AG20443 (cell line): ENCODE measurements around the gene TCHH.
"Not testable (repeated sequence)": the region's sequence is repeated elsewhere in the genome, so short reads cannot be mapped to it uniquely, and the experiment has no call there.

ENCODE experiments used
- DNase-seq: peaks from one replicate; pipeline ENCODE4 v3.0.0; 2012; ENCODE audit warnings: low spot score, mixed read lengths

TCHH gene

DNA sequence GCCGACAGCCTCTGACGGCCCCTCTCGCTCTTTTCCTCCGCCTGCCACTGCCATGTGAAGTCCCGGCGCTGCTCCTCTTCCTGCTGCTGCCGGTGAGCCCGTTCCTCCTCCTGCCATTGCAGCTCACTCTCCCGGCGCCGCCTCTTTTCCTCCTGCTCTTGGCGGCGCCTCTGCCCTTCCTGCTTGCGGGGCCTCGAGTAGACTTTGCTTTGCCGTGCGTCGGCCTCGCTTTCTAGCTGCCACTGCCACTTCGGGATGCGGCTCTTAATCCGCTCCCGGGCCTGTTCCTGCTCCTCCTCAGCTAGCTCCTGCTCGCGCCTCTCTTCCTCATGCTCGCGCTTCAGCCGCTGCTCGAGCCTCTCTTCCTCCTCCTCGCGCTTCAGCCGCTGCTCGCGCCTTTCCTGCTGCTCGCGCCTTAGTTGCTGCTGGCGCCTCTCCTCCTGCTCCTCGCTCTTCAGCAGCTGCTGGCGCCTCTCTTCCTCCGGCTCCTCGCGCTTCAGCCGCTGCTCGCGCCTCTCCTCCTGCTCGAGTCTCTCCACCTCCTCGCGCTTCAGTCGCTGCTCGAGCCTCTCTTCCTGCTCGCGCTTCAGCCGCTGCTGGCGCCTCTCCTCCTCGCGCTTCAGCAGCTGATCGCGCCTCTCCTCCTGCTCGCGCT is 4.3 kb downstream of the TCHH start:
- DNase-seq: peak; percentile 29

DNA sequence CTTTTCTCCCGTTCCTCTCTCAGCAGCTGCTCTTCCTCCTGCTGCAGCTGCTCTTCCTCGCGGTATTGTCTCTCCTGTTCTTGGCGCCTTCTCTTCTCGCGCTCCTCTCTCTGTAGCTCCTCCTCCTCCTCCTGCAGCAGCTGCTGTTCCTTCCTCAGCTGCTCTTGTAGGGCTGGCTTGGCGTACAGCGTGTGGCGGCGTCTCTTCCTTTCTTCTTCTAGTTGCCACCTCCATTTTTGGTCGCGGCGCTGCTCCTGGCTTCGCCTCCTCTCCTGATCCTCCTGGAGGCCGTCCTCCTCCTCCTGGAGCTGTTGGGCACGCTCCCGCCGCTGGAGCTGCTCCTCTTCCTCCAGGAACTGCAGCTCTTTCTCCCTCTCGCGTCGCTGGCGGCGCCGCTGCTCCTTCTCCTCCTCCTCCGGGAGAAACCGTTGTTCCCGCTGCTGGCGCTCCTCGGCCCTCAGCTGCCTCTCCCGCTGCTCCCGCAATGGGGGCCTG is 4.8 kb downstream of the TCHH start:
- DNase-seq: peak; percentile 38

DNA sequence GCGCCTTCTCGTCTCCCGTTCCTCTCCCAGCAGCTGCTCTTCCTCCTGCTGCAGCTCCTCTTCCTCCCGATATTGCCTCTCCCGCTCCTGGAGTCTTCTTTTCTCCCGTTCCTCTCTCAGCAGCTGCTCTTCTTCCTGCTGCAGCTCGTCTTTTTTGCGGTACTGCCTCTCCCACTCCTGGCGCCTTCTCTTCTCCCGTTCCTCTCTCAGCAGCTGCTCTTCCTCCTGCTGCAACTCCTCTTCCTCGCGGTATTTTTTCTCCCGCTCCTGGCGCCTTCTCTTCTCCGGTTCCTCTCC is 5.3 kb downstream of the TCHH start:
- DNase-seq: no peak

DNA sequence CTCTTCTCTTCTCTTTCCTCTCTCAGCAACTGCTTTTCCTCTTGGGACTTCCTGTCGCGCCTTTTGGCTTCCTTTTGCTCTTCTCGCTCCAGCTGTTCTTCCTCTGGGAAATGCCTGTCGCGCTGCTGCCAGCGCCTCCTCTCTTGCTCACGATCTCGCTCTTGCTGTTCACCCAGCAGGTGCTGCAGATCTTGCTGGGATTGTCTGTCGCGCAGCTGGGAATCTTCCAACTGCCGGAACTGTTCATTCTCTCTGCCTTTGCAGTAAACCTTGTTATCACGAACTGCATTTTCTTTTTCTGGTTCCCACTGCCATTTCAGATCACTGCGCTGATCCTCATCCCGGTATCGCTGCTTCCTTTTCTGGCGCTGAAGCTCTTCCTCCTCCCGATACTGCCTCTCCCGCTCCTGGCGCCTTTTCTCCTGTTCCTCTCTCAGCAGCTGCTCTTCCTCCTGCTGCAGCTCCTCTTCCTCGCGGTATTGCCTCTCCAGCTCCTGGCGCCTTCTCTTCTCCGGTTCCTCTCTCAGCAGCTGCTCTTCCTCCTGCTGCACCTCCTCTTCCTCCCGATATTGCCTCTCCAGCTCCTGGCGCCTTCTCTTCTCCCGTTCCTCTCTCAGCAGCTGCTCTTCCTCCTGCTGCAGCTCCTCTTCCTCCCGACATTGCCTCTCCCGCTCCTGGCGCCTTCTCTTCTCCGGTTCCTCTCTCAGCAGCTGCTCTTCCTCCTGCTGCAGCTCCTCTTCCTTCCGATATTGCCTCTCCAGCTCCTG is 5.8 kb downstream of the TCHH start:
- DNase-seq: no peak

DNA sequence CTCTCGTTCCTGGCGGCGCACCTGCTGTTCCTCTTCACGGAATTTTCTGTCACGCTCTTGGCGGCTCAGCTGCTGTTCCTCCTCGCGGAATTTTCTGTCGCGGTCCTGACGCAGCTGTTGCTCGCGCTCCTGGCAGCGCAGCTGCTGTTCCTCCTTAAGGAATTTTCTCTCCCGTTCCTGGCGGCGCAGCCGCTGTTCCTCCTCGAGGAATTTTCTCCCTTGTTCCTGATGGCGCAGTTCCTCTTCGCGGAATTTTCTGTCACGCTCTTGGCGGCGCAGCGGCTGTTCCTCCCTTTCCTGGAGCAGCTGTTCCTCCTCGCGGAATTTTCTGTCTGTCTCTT is 6.4 kb downstream of the TCHH start:
- DNase-seq: no peak

DNA sequence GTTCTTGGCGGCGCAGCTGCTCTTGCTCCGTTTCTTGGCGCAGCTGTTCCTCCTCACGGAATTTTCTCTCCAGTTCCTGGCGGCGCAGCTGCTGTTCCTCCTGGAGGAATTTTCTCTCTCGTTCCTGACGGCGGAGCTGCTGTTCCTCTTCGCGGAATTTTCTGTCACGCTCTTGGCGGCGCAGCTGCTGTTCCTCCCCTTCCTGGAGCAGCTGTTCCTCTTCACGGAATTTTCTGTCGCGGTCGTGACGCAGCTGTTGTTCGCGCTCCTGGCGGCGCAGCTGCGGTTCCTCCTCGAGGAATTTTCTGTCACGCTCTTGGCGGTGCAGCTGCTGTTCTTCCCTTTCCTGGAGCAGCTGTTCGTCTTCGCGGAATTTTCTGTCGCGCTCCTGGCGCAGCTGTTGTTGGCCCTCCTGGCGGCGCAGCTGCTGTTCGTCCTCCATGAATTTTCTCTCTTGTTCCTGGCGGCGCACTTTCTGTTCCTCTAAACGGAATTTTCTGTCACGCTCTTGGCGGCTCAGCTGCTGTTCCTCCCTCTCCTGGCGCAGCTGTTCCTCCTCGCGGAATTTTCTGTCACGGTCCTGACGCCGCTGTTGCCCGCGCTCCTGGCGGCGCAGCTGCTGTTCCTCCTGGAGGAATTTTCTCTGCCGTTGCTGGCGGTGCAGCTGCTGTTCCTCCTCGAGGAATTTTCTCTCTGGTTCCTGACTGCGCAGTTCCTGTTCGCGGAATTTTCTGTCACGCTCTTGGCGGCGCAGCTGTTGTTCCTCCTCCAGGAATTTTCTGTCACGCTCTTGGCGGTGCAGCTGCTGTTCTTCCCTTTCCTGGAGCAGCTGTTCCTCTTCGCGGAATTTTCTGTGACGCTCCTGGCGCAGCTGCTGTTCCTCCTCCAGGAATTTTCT is 7.0 kb downstream of the TCHH start:
- peak; percentile 30 for DNase-seq

DNA sequence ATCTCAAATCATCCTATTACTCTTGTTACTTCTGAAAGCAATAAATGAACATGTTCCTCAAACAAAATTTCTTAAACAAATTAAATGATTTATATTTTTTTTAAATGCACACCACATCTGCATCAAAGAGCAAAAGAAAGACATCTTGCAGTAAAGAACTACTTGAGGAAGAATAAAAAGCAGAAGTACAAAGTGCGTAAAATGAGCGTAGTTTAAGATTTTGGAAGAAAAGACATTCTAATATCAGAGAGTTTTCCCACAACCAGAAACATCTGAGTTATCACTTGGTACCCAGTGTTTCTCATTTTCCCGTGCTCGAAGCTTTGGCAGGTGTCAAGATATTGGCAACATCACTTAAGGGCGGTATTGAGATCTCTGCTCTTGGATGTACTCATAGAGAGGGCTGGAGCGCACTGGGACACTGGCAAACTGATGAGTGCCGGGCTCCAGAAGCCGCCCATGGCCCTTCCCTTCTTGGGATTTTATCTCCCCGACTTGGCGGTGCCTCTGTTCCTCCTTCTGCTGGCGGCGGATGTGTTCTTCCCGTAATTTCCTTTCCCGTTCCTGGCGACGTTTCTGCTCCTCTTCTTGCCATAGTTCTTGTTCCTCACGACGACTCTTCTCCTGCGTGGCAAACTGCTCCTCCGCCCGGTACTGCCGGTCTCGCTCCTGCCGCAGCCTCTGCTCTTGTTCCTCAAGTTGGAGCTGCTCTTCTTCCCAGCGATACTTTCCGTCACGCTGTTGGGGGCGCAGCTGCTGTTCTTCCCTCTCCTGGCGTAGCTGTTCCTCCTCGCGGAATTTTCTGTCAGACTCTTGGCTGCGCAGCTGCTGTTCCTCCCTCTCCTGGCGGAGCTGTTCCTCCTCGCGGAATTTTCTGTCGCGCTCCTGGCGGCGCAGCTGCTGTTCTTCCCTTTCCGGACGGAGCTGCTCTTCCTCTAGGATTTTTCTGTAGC is 7.9 kb downstream of the TCHH start:
- DNase-seq: no peak

DNA sequence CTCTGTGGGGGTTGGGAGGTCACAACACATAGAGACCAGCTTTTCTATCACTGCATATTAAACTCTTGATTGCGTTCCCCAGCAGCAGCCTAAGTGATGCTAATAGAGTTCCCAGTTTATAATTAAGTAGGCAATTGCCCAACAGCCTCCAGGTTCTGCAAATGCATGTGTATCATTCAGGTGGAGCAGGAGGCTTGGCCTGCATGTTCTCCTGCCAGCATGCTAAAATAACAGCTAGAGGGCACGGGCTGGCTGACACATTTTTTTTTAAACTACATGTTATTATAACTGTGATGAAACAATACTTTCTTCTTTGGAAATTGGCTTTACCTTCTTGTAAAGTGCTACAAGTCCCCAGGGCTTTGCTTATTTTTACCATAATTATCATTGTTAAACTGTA is 10.4 kb downstream of the TCHH start:
- no peak for DNase-seq

DNA sequence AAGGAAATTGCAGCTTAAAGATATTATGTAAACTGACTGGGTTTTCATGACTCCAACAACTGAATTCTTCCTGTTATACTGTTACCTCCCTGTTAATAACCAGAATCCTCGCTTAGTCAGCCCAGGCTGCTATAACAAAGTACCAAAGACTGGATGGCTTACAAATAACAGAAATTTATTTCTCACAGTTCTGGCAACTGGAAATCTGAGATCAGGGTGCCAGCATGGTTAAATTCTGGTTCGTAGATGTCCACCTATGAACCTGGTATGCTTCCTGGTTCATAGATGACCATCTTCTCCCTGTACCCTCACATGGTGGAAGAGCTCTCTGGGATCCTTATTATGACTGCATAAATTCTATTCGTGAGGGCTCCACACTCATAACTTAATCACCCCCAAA is 18.3 kb downstream of the TCHH start:
- no peak for DNase-seq

DNA sequence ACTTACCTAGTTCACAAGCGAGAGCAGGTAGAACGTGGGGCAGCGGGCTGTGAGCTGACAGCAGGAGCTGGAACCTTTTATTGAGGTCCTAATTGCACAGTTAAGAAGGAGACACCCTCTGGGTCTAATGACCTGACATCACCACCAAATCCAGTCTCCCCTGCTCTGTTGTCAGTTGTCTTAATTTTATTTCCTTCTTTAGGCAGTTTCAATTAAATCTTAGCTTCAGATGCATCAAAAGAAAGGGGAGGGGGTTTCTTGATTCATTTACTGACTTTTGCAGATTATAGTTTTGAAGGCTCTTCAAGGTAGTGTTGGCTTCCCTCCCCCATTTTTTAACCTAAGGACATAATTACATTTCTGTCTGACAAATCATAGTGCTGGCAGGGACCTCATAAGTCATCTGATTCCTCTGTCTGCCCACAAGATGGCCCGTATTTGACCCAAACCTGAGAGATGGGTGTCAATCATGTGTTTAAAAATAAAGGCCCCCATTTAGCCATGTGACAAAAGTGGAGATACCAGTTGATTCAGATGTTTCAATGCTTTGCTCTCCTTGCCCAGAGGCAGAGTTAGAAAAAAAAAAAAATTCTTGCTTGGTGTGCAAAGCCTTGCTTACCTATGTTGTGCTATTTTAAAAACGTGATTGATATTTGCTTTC is 26.1 kb downstream of the TCHH start, which contains the start of gene TCHHL1:
TCHHL1 (minus strand) TSS at position 51 of the 661 bp plus-strand sequence. CDS start 921 bp downstream, outside the sequence.
- no peak for DNase-seq

DNA sequence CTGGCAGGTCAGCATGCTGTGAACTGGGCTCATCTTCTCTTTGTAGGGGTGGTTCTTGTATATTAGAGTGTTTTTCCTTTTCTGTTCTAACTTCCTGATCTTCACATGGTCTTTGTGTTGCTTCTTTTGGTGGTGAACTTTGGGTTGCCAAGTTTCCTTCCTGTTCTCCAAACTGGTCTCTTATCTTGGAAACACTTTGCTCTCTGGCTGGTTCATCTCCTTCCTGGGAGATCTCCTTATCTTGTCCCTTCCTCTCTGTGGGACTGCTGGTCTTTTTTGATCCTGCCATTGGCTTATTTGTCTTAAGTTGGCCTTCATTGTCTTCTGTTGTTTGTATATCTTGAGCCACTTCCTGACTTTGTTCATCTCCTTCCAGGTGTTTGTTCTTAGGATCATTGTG is 28.5 kb downstream of the TCHH start:
- DNase-seq: no peak

DNA sequence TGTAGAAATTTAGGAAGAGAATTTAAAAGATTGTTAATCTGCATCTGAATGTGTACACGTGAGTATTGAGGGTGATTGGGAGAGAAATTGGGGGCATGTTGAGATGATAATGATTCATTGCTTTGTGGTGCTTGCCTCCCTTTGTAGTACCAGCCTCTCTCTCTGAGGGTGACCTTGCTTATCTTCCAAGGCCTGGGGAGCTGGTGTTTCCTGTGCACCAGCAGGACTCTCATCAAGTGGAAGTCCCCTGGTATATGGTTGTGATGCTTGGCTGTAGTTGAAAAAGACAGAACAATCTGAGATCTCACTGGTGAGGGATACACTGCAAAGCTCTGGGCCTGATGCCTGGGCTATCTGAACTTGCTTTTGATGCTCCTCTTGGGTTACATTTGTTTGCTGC is 30.4 kb downstream of the TCHH start:
- DNase-seq: no peak

DNA sequence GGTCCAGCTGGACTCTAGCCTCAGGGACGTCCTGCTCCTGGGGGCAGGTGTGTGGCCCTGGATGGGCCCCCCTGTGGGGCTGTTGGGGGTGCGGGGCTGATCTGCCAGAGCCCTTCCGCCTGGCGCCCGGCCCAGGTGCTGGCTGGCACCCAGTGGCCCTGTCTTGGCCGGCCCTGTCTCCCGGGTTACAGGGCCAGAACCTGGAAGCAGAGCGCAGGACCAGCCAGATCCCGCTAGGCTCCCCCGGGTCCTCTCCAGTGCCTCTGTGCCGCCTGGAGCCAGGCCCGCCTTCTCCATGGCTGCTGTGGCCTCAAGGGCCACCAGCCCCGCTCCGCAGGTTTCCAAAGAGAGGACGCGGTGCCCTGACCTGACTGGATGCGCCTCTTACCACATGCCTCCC is 34.2 kb downstream of the TCHH start:
- DNase-seq: not testable (repeated sequence)

DNA sequence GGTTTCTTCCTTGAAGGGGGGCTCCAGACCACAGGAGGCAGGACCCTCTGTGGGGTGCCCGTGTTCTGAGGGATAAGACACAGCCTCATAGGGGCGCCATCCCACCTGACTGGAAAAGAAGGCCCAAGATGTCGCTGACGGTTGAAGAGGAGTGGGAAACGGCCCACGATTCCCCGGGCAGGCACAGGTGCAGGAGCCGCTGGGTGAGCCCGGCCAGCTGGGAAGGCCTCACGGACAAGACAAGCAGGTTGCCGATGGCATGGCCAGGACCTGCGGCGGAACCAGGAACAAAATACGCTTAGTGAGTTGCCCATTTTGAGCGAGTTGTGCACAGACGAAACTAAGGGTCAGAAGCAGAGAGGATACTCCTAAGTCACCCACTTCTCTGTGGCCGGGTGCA is 34.8 kb downstream of the TCHH start:
- not testable (repeated sequence) for DNase-seq

DNA sequence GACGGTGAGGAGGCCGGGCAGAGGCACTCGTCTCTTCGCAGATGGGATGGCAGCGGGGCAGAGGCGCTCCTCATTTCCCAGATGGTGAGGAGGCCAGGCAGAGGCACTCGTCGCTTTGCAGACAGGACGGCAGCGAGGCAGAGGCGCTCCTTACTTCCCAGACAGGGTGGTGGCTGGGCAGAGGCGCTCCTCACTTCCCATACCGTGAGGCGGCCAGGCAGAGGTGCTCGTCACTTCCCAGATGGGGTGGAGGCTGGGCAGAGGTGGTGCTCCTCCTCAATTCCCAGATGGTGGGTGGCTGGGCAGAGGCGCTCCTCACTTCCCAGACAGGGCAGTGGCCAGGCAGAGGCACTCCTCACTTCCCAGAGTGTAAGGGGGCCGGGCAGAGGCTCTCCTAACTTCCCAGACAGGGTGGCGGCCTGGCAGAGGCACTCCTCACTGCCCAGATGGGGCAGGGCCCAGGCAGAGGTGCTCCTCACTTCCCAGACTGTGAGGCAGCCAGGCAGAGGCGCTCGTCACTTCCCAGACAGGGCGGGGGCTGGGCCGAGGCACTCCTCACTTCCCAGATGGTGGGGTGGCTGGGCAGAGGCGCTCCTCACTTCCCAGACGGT is 36.3 kb downstream of the TCHH start:
- DNase-seq: no peak

DNA sequence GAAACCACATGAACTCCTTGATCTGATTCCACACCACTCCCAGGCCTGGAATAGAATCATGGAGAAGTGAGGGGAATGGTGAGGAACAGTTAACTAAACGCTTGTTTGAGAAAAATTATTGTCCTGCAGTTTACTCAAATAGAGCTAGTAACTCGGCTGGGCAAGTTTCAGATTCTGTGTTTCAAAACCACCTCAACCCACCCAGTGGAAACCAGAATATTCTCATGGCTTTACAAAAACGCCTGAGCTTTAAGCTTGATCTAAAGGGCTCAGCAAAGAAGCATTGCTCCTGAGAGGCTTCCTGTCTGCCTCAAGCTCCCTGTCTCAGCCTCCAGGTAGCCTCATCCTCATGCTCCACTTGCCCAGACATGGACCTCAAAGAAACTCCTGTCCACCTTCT is 42.9 kb downstream of the TCHH start:
- DNase-seq: no peak

DNA sequence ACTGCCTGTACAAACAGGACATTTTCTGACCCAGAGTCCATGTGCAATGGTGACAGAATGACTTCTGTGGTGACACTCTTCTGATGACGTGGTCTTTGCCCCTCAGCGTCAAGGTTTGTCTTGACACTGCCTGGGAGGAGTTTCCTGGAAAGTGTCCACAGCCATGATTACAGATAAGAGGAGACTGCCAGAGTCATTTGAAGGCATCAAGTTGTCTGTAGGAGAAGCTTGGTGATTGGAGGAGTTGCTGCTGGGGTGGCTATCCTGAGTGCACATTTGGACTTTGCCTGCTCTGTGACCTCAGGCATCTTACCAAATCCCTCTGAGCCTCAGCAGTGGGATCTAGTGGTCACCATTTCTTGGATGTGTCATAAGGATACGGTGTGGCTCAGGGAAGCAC is 44.1 kb downstream of the TCHH start:
- DNase-seq: no peak

DNA sequence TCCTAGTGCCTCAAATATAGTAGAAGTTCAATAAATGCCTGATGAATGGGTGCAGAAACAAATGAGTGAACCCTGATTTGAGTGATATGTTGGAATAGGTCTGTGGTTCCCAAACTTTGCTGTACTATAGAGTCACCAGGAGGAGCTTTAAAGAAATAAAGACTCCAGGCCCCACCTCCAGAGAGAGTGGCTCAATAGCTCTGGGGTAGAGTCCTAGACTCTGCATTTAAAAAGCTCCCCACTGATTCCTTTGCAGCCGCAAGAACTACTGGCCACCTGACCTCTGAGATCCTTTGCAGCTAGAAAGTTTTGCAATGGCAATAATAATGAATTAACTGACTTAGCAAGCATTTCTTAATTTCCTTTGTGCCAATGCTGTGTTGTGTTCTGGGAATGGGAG is 47.3 kb downstream of the TCHH start:
- no peak for DNase-seq

DNA sequence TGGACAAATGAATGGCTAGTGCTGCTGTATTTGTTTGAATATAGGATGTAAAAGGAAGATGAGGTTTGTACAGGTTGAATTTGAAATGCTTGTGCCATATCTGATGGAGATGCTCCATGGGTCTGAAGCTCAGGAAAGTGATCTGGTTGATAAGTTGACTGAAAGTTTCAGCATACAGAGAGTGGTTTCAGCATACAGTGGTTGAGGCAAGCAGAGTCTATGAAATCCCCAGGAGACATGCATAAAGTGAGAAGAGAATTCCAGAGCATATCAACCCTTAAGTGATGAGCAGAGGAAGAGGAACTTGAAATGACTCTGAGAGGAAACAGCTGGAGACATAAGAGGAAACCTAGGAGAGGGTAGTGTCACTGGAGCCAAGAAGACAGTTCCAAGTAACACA is 48.1 kb downstream of the TCHH start:
- DNase-seq: no peak

DNA sequence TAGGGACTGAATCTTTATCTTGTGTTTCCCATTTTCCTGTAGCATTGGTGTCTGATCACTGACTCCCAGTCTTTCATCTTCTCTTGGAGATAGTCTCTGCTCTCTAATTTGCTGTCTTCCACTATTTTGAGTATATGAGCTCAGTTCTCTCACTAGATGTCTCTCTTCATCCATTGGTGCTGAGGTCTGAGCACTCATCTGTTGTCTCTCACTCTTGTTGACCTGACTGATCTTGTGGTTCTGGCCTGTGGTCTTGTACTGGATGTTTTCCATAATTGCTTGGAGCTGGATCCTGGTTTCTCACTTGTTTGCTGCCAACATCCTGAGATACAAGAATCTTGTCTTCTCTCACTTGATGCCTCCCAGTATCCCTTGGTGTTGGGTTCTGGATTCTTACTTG is 53.3 kb downstream of the TCHH start:
- no peak for DNase-seq
